ENCODE data around the gene TENM4.

DNA sequence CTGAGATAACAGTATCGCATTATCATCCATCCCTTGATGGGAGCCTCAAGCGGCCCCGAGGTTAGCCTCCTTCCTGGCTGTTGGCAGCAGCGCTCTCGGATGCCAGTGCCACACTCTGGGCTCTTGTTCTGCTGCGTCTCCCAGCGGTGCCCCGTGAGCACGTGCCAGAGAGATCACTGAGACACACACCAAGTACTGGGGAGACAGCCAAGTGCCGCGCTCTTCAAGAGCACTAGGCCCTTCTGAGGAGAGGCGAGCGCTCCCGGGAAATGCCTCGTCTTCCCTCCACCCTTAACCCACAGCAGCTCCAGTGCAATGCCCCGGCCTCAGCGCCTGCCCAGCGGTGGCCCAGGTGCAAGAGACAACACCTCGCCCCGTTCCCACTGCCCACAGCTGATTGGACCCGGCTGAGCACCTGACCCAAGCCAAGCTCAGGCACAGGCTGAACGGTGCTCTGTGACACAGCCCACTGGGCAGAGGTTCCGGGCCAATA lies 617.9 kb downstream of the TENM4 start:
- TF ChIP-seq, protein P1, sequence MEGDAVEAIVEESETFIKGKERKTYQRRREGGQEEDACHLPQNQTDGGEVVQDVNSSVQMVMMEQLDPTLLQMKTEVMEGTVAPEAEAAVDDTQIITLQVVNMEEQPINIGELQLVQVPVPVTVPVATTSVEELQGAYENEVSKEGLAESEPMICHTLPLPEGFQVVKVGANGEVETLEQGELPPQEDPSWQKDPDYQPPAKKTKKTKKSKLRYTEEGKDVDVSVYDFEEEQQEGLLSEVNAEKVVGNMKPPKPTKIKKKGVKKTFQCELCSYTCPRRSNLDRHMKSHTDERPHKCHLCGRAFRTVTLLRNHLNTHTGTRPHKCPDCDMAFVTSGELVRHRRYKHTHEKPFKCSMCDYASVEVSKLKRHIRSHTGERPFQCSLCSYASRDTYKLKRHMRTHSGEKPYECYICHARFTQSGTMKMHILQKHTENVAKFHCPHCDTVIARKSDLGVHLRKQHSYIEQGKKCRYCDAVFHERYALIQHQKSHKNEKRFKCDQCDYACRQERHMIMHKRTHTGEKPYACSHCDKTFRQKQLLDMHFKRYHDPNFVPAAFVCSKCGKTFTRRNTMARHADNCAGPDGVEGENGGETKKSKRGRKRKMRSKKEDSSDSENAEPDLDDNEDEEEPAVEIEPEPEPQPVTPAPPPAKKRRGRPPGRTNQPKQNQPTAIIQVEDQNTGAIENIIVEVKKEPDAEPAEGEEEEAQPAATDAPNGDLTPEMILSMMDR (IDR thresholded peaks at IDR 0.05): no peak
- TF ChIP-seq EZH2 (IDR thresholded peaks at IDR 0.05) (no peak), EZH2phosphoT487 (IDR thresholded peaks at IDR 0.05) (no peak)

Measured in neural progenitor cell (in vitro differentiated cells).